GM10266 (cell line): ENCODE measurements around the gene NECTIN4.

ENCODE experiments used
- DNase-seq: peaks from one replicate; pipeline ENCODE4 v3.0.0; 2012; ENCODE audit errors: extremely low spot score
- CTCF ChIP-seq: IDR thresholded peaks from 2 replicates; pipeline ENCODE4 v1.5.1; 2012; ENCODE audit warnings: mild to moderate bottlenecking, low read depth; ENCODE audit not compliant: control insufficient read depth, insufficient read depth; ENCODE audit errors: missing control alignments

NECTIN4 gene

GRCh38 chr1:161095230-161095629, 5.9 kb upstream of the NECTIN4 start:
- DNase-seq = no peak
- no peak for TF ChIP-seq CTCF

DNA sequence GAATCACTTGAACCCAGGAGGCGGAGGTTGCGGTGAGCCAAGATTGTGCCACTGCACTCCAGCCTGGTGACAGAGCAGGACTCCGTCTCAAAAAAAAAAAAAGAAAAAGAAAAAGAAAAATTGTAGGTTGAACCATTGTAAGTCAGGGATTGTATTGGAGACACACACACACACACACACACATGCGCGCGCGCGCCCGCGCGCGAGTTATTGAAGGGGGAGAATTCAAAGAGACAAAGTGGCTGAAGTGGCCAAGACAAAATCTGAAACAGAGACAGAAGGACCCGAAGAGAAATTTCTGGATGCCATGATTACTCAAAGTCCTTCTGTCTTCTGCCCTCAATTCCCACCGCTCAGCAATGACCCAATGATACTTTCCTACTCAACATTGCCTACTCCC, 5.1 kb upstream of the NECTIN4 start:
- no peak for TF ChIP-seq CTCF
- DNase-seq = no peak

DNA sequence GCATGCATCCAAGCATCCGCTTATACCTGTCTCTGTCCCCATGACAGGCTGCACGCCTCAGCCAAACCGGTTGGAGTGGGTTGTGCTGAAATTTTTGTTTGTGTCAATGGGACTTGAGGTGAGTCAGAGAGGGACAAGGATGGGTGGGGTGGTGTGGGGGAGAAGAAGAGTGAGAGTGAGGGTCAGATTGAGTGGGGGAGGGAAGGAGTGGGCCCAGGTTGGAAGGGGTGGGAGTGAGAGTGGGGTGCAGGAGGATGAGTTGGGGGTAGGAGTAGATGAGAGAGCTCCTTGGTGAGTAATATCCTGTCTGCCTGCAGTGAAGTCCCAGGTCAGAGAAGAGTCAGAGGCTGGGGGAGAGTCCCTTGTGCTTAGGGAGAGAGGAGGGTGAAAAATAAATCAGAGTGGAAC, 3.3 kb upstream of the NECTIN4 start:
- TF ChIP-seq CTCF = no peak
- DNase-seq = peak; percentile 70

GRCh38 chr1:161091796-161092507, 2.6 kb upstream of the NECTIN4 start:
- no peak for DNase-seq
- TF ChIP-seq CTCF = no peak

DNA sequence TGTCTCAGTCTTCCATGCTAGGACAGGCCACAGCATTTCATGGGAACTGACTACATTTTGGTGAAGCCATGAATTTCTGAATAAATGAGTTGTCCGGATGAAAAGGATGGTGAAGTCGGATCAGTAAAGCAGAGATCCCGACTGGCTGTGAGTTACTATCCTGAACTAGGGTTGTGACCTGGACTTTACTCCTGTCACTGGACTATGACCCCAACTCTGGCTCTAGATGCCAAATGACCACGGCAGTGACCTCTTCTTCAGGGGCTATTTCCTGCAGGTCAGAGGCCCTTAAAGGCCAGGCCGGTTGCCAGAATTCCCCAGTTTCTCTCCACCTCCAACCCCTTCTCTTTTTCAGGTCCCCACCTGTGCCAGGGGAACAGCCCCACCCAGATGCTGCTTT, 1.7 kb upstream of the NECTIN4 start:
- no peak for TF ChIP-seq CTCF
- no peak for DNase-seq

GRCh38 chr1:161090617-161091016, 1.3 kb upstream of the NECTIN4 start:
- DNase-seq = no peak

More at GRCh38 chr1:161090617-161091016, 1.3 kb upstream of the NECTIN4 start:
- no peak for TF ChIP-seq CTCF
